ENCODE data around the gene ANKRD10. TPM values are rescaled to one million over a fixed set of nuclear protein-coding genes. Genes with fewer than 3 reads are reported as not detected.
A peak's percentile ranks its signal among the peaks of the same experiment; 100 is the strongest.

ANKRD10 gene
- total and polyA plus RNA-seq, 2 of the 8 experiments (the other 6 are each of a cell fraction or from before 2014, with no cell fraction given): 146 to 218 TPM

DNA sequence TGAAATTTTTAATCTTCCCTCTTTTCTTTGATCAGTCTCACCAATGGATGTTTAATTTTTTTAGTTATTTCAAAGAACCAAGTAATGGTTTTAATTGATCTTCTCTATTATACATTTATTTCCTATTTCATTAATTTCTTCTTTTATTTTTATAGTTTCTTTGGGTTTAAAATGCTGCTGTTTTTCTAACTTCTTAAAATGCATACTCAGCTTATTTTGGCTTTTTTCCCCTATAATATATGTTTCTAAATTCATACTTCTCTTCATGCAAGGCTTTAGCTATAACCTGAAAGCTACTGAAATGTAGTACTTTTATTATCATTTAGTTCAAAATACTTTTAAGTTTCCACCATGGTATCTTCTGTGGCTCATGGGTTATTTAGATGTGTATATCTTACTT lies 53.9 kb downstream of the ANKRD10 start:
- no peak overlapping the region for H3K27ac ChIP-seq (ENCODE audit: low read depth, low read length)
- H4K20me1 ChIP-seq (replicated peaks in 1 of 2; ENCODE audit: control insufficient read depth in 1 of 2, insufficient read depth in 2 of 2, low read length in 2 of 2): no peaks in the 10 kb centered on the region
- H2BK20ac ChIP-seq (ENCODE audit: low read length): no peak overlapping the region
- H4K5ac ChIP-seq (ENCODE audit: insufficient read length, low read depth, low read length): no peak overlapping the region
- no peak overlapping the region for H2BK12ac ChIP-seq (ENCODE audit: low read depth, low read length)
- no peak overlapping the region for H3K4me2 ChIP-seq (ENCODE audit: insufficient read depth in 1 of 2, low read depth in 2 of 2, low read length in 2 of 2)
- no peak for FAIRE-seq
- no peak overlapping the region for H4K8ac ChIP-seq (ENCODE audit: extremely low read depth, insufficient read depth, low read length)
- POLR2A ChIA-PET (ENCODE audit: partially characterized antibody): no interaction called here
- H4K91ac ChIP-seq (replicated peaks; ENCODE audit: insufficient read length, low read length): no peak overlapping the region
- H3K9ac ChIP-seq (replicated peaks in 1 of 4; ENCODE audit: extremely low read depth in 1 of 4, low read depth in 3 of 4, low read length in 3 of 4): no peak overlapping the region
- H3K36me3 ChIP-seq (ENCODE audit: control insufficient read depth in 2 of 4, insufficient read depth in 4 of 4, low read length in 3 of 4): no peaks in the 10 kb centered on the region
- H2BK120ac ChIP-seq (replicated peaks; ENCODE audit: low read depth, low read length): no peak overlapping the region
- no peaks in the 10 kb centered on the region for H3K27me3 ChIP-seq (replicated peaks in 1 of 4; ENCODE audit: control insufficient read depth in 3 of 4, extremely low read depth in 1 of 4, insufficient read depth in 3 of 4, low read length in 3 of 4)
- H2AFZ ChIP-seq (ENCODE audit: low read length): no peak overlapping the region
- no peak overlapping the region for H3K56ac ChIP-seq (replicated peaks; ENCODE audit: insufficient read length, low read depth, low read length)
- H3K4me3 ChIP-seq (ENCODE audit: extremely low read depth in 1 of 4, insufficient read depth in 2 of 4, low read depth in 3 of 4, low read length in 4 of 4): no peak overlapping the region
- H3K23me2 ChIP-seq (ENCODE audit: low read depth, low read length): no peaks in the 10 kb centered on the region
- no peak overlapping the region for H2BK15ac ChIP-seq (ENCODE audit: low read length)
- no peak overlapping the region for H3K18ac ChIP-seq (ENCODE audit: extremely low read depth, low read length)
- DNase-seq (ENCODE audit: low read depth in 1 of 2, low spot score in 2 of 2): no peak
- H3K23ac ChIP-seq (ENCODE audit: insufficient read length): no peak overlapping the region
- no peaks in the 10 kb centered on the region for H3K79me1 ChIP-seq (ENCODE audit: low read depth, low read length)
- H3K14ac ChIP-seq (ENCODE audit: insufficient read length): no peak overlapping the region
- H3K79me2 ChIP-seq (ENCODE audit: control insufficient read depth in 1 of 2, insufficient read depth in 2 of 2, low read length in 2 of 2): no peaks in the 10 kb centered on the region
- H2BK5ac ChIP-seq (ENCODE audit: low read depth, low read length): no peak overlapping the region
- CTCF ChIA-PET (ENCODE audit: partially characterized antibody): no interaction called here
- H3K4me1 ChIP-seq (replicated peaks in 1 of 4; ENCODE audit: control insufficient read depth in 3 of 4, insufficient read depth in 4 of 4, low read length in 3 of 4): peaks cover 0 to 3% (median 1%) of the 10 kb centered on the region in 4 experiments; a peak in 2 of 7 replicates
- H3K9me3 ChIP-seq (ENCODE audit: insufficient read depth in 2 of 2, low read depth in 1 of 2, low read length in 1 of 2): peaks cover 3 to 8% of the 10 kb centered on the region in 2 experiments; a peak in 1 of 4 replicates
- TF ChIP-seq MAFK (IDR thresholded peaks at IDR 0.05; ENCODE audit: low read depth, low read length) (peak; percentile 46; the same call in 1 of the 2 replicates), EZH2 (IDR thresholded peaks at IDR 0.05; ENCODE audit: low read depth, low read length, severe bottlenecking) (no peak), CTBP2 (IDR thresholded peaks at IDR 0.05; ENCODE audit: borderline replicate concordance, insufficient read depth, insufficient read length, low read length) (no peak)
- H3K4ac ChIP-seq (replicated peaks; ENCODE audit: insufficient read length, low read depth, low read length): no peak overlapping the region
- H2AK5ac ChIP-seq (ENCODE audit: low read depth, low read length): no peak overlapping the region

All from H1 (cell line).